HEK293T (cell line): ENCODE results near the gene IFI27L1.

Experiments used
- ARNT ChIP-seq: fragments of 450-650 bp; IDR thresholded peaks from 2 replicates; pipeline ENCODE4 v1.6.1; 2017; ENCODE audit warnings: mild to moderate bottlenecking
- BHLHE40 ChIP-seq: fragments of 450-650 bp; IDR thresholded peaks from 2 replicates; pipeline ENCODE4 v1.6.1; 2016; ENCODE audit warnings: mild to moderate bottlenecking, moderate library complexity, borderline replicate concordance
- CTBP1 ChIP-seq: fragments of 450-650 bp; IDR thresholded peaks from 2 replicates; pipeline ENCODE4 v1.6.1; 2016; ENCODE audit warnings: borderline replicate concordance
- ELF4 ChIP-seq: fragments of 450-650 bp; IDR thresholded peaks from 2 replicates; pipeline ENCODE4 v1.6.1; 2017; ENCODE audit warnings: antibody characterized with exemption
- FOXA1 ChIP-seq: fragments of 450-650 bp; IDR thresholded peaks from 2 replicates; pipeline ENCODE4 v1.6.1; 2016; ENCODE audit warnings: mild to moderate bottlenecking
- FOXK2 ChIP-seq: fragments of 450-650 bp; IDR thresholded peaks from 2 replicates; pipeline ENCODE4 v1.6.1; 2016; ENCODE audit warnings: mild to moderate bottlenecking
- FOXM1 ChIP-seq: fragments of 450-650 bp; IDR thresholded peaks from 2 replicates; pipeline ENCODE4 v1.6.1; 2017; ENCODE audit warnings: mild to moderate bottlenecking, borderline replicate concordance
- NFRKB ChIP-seq: fragments of 450-650 bp; IDR thresholded peaks from 2 replicates; pipeline ENCODE4 v1.6.1; 2016; ENCODE audit warnings: mild to moderate bottlenecking, moderate library complexity
- SP1 ChIP-seq: fragments of 450-650 bp; IDR thresholded peaks from 2 replicates; pipeline ENCODE4 v1.6.1; 2017
- SUZ12 ChIP-seq: fragments of 450-650 bp; IDR thresholded peaks from 2 replicates; pipeline ENCODE4 v1.6.1; 2016; ENCODE audit warnings: mild to moderate bottlenecking
- TARDBP ChIP-seq: fragments of 450-650 bp; IDR thresholded peaks from 2 replicates; pipeline ENCODE4 v1.6.1; 2016
- ZNF384 ChIP-seq: fragments of 450-650 bp; IDR thresholded peaks from 2 replicates; pipeline ENCODE4 v1.6.1; 2016

GRCh38 chr14:94112513-94113063 lies 31.5 kb downstream of the IFI27L1 start:
- TF ChIP-seq ZNF384 (no peak), BHLHE40 (no peak), FOXM1 (no peak), CTBP1 (no peak), FOXA1 (no peak), TARDBP (no peak), SP1 (no peak), ARNT (no peak), NFRKB (no peak), ELF4 (no peak), FOXK2 (no peak), SUZ12 (no peak)
